Fibroblast of upper back skin (primary cell): ENCODE data around the gene SERGEF.
"Not testable (repeated sequence)": the region's sequence is repeated elsewhere in the genome, so short reads cannot be mapped to it uniquely, and the experiment has no call there.

Experiments
- DNase-seq: peaks from one replicate; pipeline ENCODE4 v3.0.0-alpha.2; 2013

The SERGEF gene

GRCh38 chr11:17898782-17899181, 114.1 kb downstream of the SERGEF start:
- no peak for DNase-seq

DNA sequence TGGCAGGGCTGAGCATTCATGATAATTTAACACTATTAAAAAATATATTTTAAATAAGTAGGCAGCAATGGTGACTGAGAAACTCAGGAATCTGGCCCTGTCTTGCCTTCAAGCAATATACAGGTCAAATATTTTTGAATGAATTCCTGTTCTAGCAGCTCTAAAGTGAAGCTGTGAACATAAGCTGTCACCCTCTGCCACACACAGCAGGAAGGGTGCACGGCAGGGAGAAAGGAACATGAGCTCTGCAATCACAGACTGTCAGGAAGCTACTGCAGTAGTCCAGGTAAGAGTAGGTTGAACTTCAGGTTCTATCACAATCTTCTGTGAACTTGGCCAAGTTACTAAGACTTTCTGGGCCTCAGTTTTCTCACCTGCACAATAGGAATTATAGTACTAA, 114.8 kb downstream of the SERGEF start:
- no peak for DNase-seq

- DNase-seq, result no peak
Observed at GRCh38 chr11:17897495-17897894, 115.4 kb downstream of the SERGEF start.

DNA sequence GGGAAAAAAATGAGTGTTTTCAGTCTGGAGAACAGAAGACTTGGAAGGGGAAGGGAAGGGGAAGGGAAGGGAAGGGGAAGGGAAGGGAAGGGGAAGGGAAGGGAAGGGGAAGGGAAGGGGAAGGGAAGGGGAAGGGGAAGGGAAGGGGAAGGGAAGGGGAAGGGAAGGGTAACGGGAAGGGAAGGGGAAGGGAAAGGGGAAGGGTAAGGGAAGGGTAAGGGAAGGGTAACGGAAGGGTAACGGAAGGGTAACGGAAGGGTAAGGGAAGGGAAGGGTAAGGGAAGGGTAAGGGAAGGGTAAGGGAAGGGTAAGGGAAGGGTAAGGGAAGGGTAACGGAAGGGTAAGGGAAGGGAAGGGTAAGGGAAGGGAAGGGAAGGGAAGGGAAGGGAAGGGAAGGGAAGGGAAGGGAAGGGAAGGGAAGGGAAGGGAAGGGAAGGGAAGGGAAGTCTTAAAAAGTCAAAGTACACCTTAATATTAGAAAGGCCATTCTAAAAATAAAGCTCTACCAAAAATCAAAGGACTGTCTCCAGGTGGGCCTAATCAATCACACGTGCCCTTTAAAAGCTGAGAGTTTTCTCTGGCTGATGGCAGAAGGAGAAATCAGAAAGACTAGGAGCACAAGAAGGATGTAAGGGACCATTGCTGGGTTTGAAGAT, 116.2 kb downstream of the SERGEF start:
- not testable (repeated sequence) for DNase-seq

GRCh38 chr11:17894929-17895658, 117.8 kb downstream of the SERGEF start:
- DNase-seq, result no peak

- no peak for DNase-seq
Observed at GRCh38 chr11:17892409-17892808, 120.4 kb downstream of the SERGEF start.

GRCh38 chr11:17890325-17890724, 122.5 kb downstream of the SERGEF start:
- no peak for DNase-seq

DNA sequence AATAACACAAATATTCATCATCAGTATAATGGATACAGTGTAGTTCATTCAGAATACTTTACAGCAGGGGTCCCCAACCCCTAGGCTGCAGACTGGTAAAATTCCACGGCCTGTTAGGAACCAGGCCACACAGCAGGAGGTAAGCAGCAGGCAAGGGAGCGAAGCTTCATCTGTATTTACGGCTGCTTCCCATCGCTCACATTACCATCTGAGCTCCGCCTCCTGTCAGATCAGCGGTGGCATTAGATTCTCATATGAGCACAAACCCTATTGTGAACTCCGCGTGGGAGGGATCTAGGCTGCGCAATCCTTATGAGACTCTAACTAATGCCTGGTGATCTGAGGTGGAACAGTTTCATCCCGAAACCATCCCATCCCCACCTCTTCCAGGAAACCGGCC, 125.1 kb downstream of the SERGEF start:
- DNase-seq, result peak; percentile 38

DNA sequence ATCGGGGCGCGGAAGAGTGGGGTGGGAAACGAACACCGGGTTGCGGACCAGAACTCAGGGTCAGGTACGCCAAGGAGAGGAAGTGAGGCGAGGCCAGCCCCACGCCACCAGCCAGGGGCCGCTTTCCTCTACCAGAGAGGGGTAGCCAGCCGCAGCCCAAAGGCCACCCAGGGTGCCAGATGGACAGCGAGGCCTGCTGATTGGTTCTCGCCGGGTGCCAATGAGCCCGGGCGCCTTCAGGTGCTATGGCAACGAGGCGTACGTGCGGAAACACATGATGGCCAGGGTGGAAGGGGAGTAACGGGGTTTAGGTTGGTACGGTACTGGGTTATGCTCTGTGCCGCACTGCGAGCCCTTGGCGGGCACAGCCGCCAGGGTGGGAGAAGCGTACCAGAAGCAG, 128.9 kb downstream of the SERGEF start:
- no peak for DNase-seq

DNA sequence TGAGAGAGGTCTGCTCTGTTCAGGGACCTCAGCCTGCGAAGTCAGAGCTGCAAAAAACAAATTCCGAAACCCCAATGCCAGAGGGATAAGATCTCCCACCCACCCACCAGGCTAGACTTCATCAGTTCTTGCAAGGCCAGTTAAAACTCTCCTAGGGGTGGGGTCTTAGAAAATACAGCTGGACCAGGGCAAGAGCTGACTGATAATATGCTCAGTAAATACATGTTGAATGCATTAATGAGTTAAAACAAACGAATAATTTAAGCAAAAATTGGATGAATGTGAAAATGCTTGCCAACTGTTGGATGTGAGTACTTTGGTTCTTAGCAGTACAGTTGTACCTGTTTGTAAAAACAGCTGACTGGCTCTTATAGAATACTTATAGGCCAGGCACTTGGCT, 129.8 kb downstream of the SERGEF start:
- no peak for DNase-seq

- no peak for DNase-seq
Observed at GRCh38 chr11:17878743-17879142, 134.1 kb downstream of the SERGEF start.

- no peak for DNase-seq
Observed at GRCh38 chr11:17877886-17878285, 135.0 kb downstream of the SERGEF start.

GRCh38 chr11:17876827-17877226, 136.0 kb downstream of the SERGEF start:
- DNase-seq, result no peak

DNA sequence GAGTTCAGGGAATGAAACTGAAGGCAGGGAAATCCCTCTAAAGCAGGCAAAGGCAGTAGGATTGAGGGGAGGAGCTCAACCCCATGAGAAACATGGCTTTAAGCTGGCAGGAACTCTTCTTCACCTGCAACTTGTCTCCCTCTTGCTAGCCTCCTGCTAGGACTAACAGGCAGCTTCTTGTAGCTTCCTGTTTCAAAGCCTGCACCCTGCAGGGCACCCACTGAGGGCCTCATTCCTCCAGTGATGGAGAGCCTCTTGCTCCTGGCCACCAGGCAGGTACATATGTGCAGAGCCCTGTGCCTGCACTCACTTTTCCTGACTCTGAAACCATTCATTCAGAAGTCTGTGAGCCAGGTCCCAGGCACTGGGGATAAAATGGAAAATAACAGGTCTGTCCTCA, 137.0 kb downstream of the SERGEF start:
- DNase-seq, result no peak

GRCh38 chr11:17873586-17873985, 139.3 kb downstream of the SERGEF start:
- no peak for DNase-seq

GRCh38 chr11:17868398-17868797, 144.4 kb downstream of the SERGEF start:
- DNase-seq, result not testable (repeated sequence)

GRCh38 chr11:17867341-17867740, 145.5 kb downstream of the SERGEF start:
- no peak for DNase-seq

- no peak for DNase-seq
Observed at GRCh38 chr11:17865765-17866428, 146.9 kb downstream of the SERGEF start.

DNA sequence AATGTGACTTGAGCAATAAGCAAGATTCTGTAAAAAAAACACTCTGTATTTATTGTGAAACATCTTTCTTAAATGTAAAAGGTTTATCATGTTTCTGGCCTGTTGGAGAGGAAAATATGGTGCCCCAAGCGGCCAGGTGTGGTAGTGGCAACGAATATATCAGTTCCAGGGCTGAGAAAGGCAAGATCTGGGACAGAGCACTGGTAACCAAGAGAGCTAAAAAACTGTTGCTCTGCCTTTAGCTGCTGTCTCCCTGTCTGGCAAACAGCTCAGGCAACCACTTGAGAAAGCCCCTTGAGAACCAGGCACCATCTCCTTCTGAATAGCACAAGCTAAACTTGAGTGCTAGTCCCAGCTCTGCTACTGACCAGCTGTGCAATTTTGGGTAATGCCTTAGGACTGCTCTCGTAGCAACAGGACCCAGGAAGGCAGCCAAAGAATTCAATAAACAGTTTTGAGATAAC, 148.3 kb downstream of the SERGEF start:
- DNase-seq, result no peak

- no peak for DNase-seq
Observed at GRCh38 chr11:17861036-17861755, 151.7 kb downstream of the SERGEF start.

DNA sequence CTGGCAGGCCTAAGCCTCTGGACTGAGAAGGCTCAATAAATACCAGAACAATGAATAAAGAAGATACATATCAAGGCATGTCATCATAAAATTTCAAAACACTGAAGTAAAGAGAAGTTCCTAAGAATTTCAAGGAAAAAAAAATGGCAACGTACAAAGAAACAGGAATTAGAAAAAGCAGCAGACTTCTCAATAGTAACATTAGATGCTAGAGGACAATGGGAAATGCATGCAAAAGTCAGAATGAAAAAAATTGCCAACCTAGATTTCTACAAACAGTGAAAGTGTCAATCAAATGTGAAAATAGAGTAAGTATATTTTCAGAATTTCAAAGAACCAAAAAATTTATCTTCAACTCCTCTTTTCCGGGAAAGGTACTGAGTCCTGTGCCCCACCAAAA, 153.3 kb downstream of the SERGEF start:
- peak; percentile 10 for DNase-seq

GRCh38 chr11:17855531-17856290, 157.1 kb downstream of the SERGEF start:
- DNase-seq, result no peak

GRCh38 chr11:17853280-17853679, 159.6 kb downstream of the SERGEF start:
- DNase-seq, result no peak
